22Rv1 (cell line): Measurements from ENCODE around the gene CHKB.

Experiments
- H3K27ac ChIP-seq: fragments of 450-650 bp; 2 replicates; pipeline ENCODE4 v1.5.1; 2017
- CTCF ChIP-seq: fragments of 450-650 bp; IDR thresholded peaks from 2 replicates; pipeline ENCODE4 v1.5.1; 2017; ENCODE audit warnings: mild to moderate bottlenecking
- ZFX ChIP-seq: fragments of 450-650 bp; IDR thresholded peaks from 2 replicates; pipeline ENCODE4 v1.6.1; 2017; ENCODE audit warnings: antibody characterized with exemption, borderline replicate concordance

Gene CHKB

GRCh38 chr22:50626314-50626849 lies 43.7 kb upstream of the CHKB start:
- peak overlapping the region; percentile 65; the same call in 1 of the 2 replicates for H3K27ac ChIP-seq
- TF ChIP-seq ZFX (no peak), CTCF (no peak)

GRCh38 chr22:50625568-50626313 lies 43.1 kb upstream of the CHKB start:
- TF ChIP-seq ZFX = no peak
- TF ChIP-seq CTCF = peak; percentile 31
- H3K27ac ChIP-seq = no peak overlapping the region

GRCh38 chr22:50625131-50625567 lies 42.5 kb upstream of the CHKB start:
- no peak for TF ChIP-seq ZFX
- TF ChIP-seq CTCF = no peak
- no peak overlapping the region for H3K27ac ChIP-seq

- TF ChIP-seq ZFX = no peak
- no peak for TF ChIP-seq CTCF
- H3K27ac ChIP-seq = peak overlapping the region; percentile 34; the same call in 1 of the 2 replicates
Measured at GRCh38 chr22:50624347-50625130, 41.9 kb upstream of the CHKB start.

GRCh38 chr22:50622723-50623327 lies 40.2 kb upstream of the CHKB start:
- TF ChIP-seq ZFX = no peak
- TF ChIP-seq CTCF = peak; percentile 1; the same call in 1 of the 2 replicates
- H3K27ac ChIP-seq = peak overlapping the region; percentile 98

- H3K27ac ChIP-seq = peak overlapping the region; percentile 98
- TF ChIP-seq CTCF = peak; percentile 78
- TF ChIP-seq ZFX = no peak
Measured at GRCh38 chr22:50621948-50622722, 39.5 kb upstream of the CHKB start.
